Astrocyte (in vitro differentiated cells and primary cell): ENCODE results near the gene ALDH3A1.

Source experiments
- CTCF ChIP-seq: IDR thresholded peaks from 2 replicates; pipeline ENCODE4 v1.5.1; 2011; ENCODE audit warnings: low read depth, mild to moderate bottlenecking, inconsistent platforms, low read length, moderate library complexity; ENCODE audit not compliant: insufficient read depth
- EZH2 ChIP-seq: IDR thresholded peaks from 2 replicates; pipeline ENCODE4 v1.6.1; 2012; ENCODE audit warnings: mild to moderate bottlenecking, low read length, inconsistent platforms; ENCODE audit not compliant: insufficient read depth

- TF ChIP-seq CTCF (no peak), EZH2 (no peak)
Measured at GRCh38 chr17:19708431-19709175, 39.5 kb downstream of the ALDH3A1 start.
